Stimulated activated CD4-positive, alpha-beta T cell treated with anti-CD3 and anti-CD28 coated beads, Interleukin-12 subunit alpha, Interleukin-12 subunit beta, amount 100 ng/mL, for 48 hours (primary cell): ENCODE results near the gene PRDX2.

Experiments
- DNase-seq, 3 donors: peaks; one replicate each; pipeline ENCODE4 v3.0.0-alpha.2; 2020; ENCODE audit warnings: low read depth in 2 of 3, low spot score in 1 of 3

Gene PRDX2

GRCh38 chr19:12752056-12752781 lies 49.4 kb downstream of the PRDX2 start:
- DNase-seq, result no peak

GRCh38 chr19:12751635-12752034 lies 50.0 kb downstream of the PRDX2 start, which contains the start of gene BEST2:
BEST2 (plus strand) TSS chr19:12751791; CDS start chr19:12752593, 802 bp downstream.
- DNase-seq, result no peak

GRCh38 chr19:12750851-12751250 lies 50.7 kb downstream of the PRDX2 start:
- DNase-seq, result no peak

GRCh38 chr19:12749938-12750521 lies 51.6 kb downstream of the PRDX2 start:
- DNase-seq, result no peak

GRCh38 chr19:12748489-12748888 lies 53.1 kb downstream of the PRDX2 start:
- DNase-seq, result no peak
